Motor neuron (in vitro differentiated cells): ENCODE results near the gene NTPCR. TPM values are rescaled to one million over a fixed set of nuclear protein-coding genes. Genes with fewer than 3 reads are reported as not detected.
"Not testable (repeated sequence)": the region's sequence is repeated elsewhere in the genome, so short reads cannot be mapped to it uniquely, and the experiment has no call there.

Experiments used
- ATAC-seq, 8 experiments: fragments of 200-7000 bp; cut with Tn5 transposase; replicated peaks in 6 of 8; 2 replicates each; pipeline ENCODE4 v1.8.0; 2021; ENCODE audit warnings: mild to moderate bottlenecking in 8 of 8, moderate library complexity in 8 of 8
- H3K27ac ChIP-seq, 2 donors: fragments of 250-450 bp; sonication (Bioruptor Pico); 2 replicates each; pipeline ENCODE4 v1.9.0; 2021; ENCODE audit warnings: antibody characterized with exemption in 2 of 2, mild to moderate bottlenecking in 2 of 2, moderate library complexity in 1 of 2
- H3K4me1 ChIP-seq, 2 donors: fragments of 250-450 bp; sonication (Bioruptor Pico); replicated peaks in 1 of 2; 2 replicates each; pipeline ENCODE4 v1.6.1; 2021; ENCODE audit warnings: antibody characterized with exemption in 2 of 2, mild to moderate bottlenecking in 2 of 2, moderate library complexity in 1 of 2
- H3K4me3 ChIP-seq, 5 donors: fragments of 250-450 bp; sonication (Bioruptor Pico); 2 replicates each; pipeline ENCODE4 v1.9.0; 2021; ENCODE audit warnings: antibody characterized with exemption in 5 of 5, mild to moderate bottlenecking in 5 of 5, moderate library complexity in 4 of 5
- WGBS, 10 experiments: fragments of 450-650 bp; shearing (Covaris generic); methylation state at CpG; one replicate each; pipeline ENCODE4 v1.0.0; 2022; 5-methylcytosine and 5-hydroxymethylcytosine counted together
- in situ Hi-C, 9 experiments: fragments of 400-800 bp; cut with MboI; loops; one replicate each; pipeline ENCODE4 v1.15.0; 2021; ENCODE audit warnings: low sequenced_read_pairs in 9 of 9, low pct_unique_long_range_greater_than_20kb in 2 of 9; ENCODE audit not compliant: unreplicated experiment in 9 of 9
- total RNA-seq, 8 experiments: library from RNA; unstranded; fragments of 300-600 nt; gene quantifications; 2 replicates each; pipeline versions ENCODE4 v1.2.3 to v1.2.4, GENCODE V29; 2022

Gene NTPCR
- total RNA-seq, 8 experiments from 2014 or later = 37.7 to 81.4 (median 50.7) TPM

- in situ Hi-C loops = no loop called here
- WGBS, 10 experiments = 74 to 100% (median 92%) methylated on average over 1 to 3 of the region's 3 CpGs; no CpG with 5 or more reads in 2 of the 10 experiments
- ATAC-seq = no peak
- no peak overlapping the region for H3K27ac ChIP-seq
- no peak overlapping the region for H3K4me3 ChIP-seq
- no peaks in the 10 kb centered on the region for H3K4me1 ChIP-seq
Measured at GRCh38 chr1:232993555-232993954, 43.1 kb downstream of the NTPCR start.

- in situ Hi-C loops = no loop called here
- Histone ChIP-seq H3K4me1 (no peaks in the 10 kb centered on the region), H3K27ac (no peak overlapping the region), H3K4me3 (no peak overlapping the region)
- no peak for ATAC-seq
- WGBS, 10 experiments = 83 to 100% (median 96%) methylated on average over 1 to 2 of the region's 2 CpGs; no CpG with 5 or more reads in 2 of the 10 experiments
Measured at GRCh38 chr1:232995189-232995588, 44.8 kb downstream of the NTPCR start.

- in situ Hi-C loops = no loop called here
- Histone ChIP-seq H3K4me1 (no peaks in the 10 kb centered on the region), H3K27ac (no peak overlapping the region), H3K4me3 (no peak overlapping the region)
- ATAC-seq = no peak
- 80% methylated on average over 1 of the region's 2 CpGs; no CpG with 5 or more reads in 9 of the 10 experiments for WGBS, 10 experiments
Measured at GRCh38 chr1:232996143-232996542, 45.7 kb downstream of the NTPCR start.

- no peak overlapping the region for H3K4me3 ChIP-seq
- H3K27ac ChIP-seq = no peak overlapping the region
- ATAC-seq = no peak
- H3K4me1 ChIP-seq = no peaks in the 10 kb centered on the region
- in situ Hi-C loops = no loop called here
- 89 to 96% (median 91%) methylated on average over 4 to 15 of the region's 15 CpGs; no CpG with 5 or more reads in 4 of the 10 experiments for WGBS, 10 experiments
Measured at GRCh38 chr1:232998138-232998537, 47.7 kb downstream of the NTPCR start.

GRCh38 chr1:232998646-232999045, 48.2 kb downstream of the NTPCR start:
- Histone ChIP-seq H3K4me3 (no peak overlapping the region), H3K27ac (no peak overlapping the region), H3K4me1 (no peaks in the 10 kb centered on the region)
- WGBS, 10 experiments = 0 to 100% (median 75%) methylated on average over 1 to 3 of the region's 3 CpGs; no CpG with 5 or more reads in 1 of the 10 experiments
- in situ Hi-C loops = no loop called here
- ATAC-seq = no peak

- in situ Hi-C loops = no loop called here
- 87 to 100% (median 97%) methylated on average over 1 to 15 of the region's 16 CpGs; no CpG with 5 or more reads in 4 of the 10 experiments for WGBS, 10 experiments
- Histone ChIP-seq H3K27ac (no peak overlapping the region), H3K4me3 (no peak overlapping the region), H3K4me1 (peaks cover 0 to 2% of the 10 kb centered on the region in 2 donors)
- ATAC-seq = no peak
Measured at GRCh38 chr1:232999956-233000625, 49.7 kb downstream of the NTPCR start.

GRCh38 chr1:233003638-233004037, 53.2 kb downstream of the NTPCR start:
- H3K27ac ChIP-seq, in situ Hi-C loops, H3K4me1 ChIP-seq, ATAC-seq, H3K4me3 ChIP-seq: not testable (repeated sequence)
- WGBS, 10 experiments = 80 to 100% (median 95%) methylated on average over 2 of the region's 5 CpGs; no CpG with 5 or more reads in 6 of the 10 experiments

GRCh38 chr1:233004451-233004850, 54.0 kb downstream of the NTPCR start:
- no peak overlapping the region for H3K27ac ChIP-seq
- WGBS, 10 experiments = 70 to 100% (median 90%) methylated on average over 2 to 8 of the region's 9 CpGs; no CpG with 5 or more reads in 2 of the 10 experiments
- peak in 1 of 8 experiments; percentile 34 for ATAC-seq
- peaks cover 2% of the 10 kb centered on the region in 2 donors for H3K4me1 ChIP-seq
- in situ Hi-C loops = no loop called here
- no peak overlapping the region for H3K4me3 ChIP-seq

GRCh38 chr1:233005156-233005555, 54.7 kb downstream of the NTPCR start:
- Histone ChIP-seq H3K27ac (no peak overlapping the region), H3K4me1 (peaks cover 2% of the 10 kb centered on the region in 2 donors), H3K4me3 (no peak overlapping the region)
- ATAC-seq = peak in 2 of 8 experiments; percentile 31 to 85
- in situ Hi-C loops = no loop called here
- 65 to 90% (median 78%) methylated on average over 2 to 4 of the region's 5 CpGs; no CpG with 5 or more reads in 6 of the 10 experiments for WGBS, 10 experiments

GRCh38 chr1:233005703-233006102, 55.3 kb downstream of the NTPCR start:
- ATAC-seq = peak in 4 of 8 experiments; percentile 19 to 85 (median 34)
- Histone ChIP-seq H3K27ac (no peak overlapping the region), H3K4me3 (no peak overlapping the region), H3K4me1 (peaks cover 2% of the 10 kb centered on the region in 2 donors)
- in situ Hi-C loops = no loop called here
- 43 to 100% (median 95%) methylated on average over 1 to 8 of the region's 8 CpGs; no CpG with 5 or more reads in 2 of the 10 experiments for WGBS, 10 experiments

GRCh38 chr1:233006108-233006507, 55.7 kb downstream of the NTPCR start:
- peak in 1 of 8 experiments; percentile 7 for ATAC-seq
- in situ Hi-C loops = no loop called here
- Histone ChIP-seq H3K4me1 (peaks cover 2% of the 10 kb centered on the region in 2 donors), H3K27ac (no peak overlapping the region), H3K4me3 (no peak overlapping the region)
- whole genome bisulfite sequencing, 10 experiments = 79 to 96% (median 88%) methylated on average over 1 to 6 of the region's 6 CpGs; no CpG with 5 or more reads in 5 of the 10 experiments

GRCh38 chr1:233006541-233006973, 56.1 kb downstream of the NTPCR start:
- in situ Hi-C loops = no loop called here
- no peak overlapping the region for H3K27ac ChIP-seq
- 81 to 97% (median 93%) methylated on average over 2 to 3 of the region's 3 CpGs; no CpG with 5 or more reads in 5 of the 10 experiments for WGBS, 10 experiments
- peak in 2 of 8 experiments; percentile 8 to 30 for ATAC-seq
- H3K4me3 ChIP-seq = no peak overlapping the region
- peaks cover 2% of the 10 kb centered on the region in 2 donors for H3K4me1 ChIP-seq

- ATAC-seq = no peak
- WGBS, 10 experiments = 31 to 94% (median 75%) methylated on average over 1 to 3 of the region's 3 CpGs; no CpG with 5 or more reads in 1 of the 10 experiments
- Histone ChIP-seq H3K4me3 (no peak overlapping the region), H3K4me1 (peaks cover 0 to 2% of the 10 kb centered on the region in 2 donors), H3K27ac (no peak overlapping the region)
- in situ Hi-C loops = no loop called here
Measured at GRCh38 chr1:233010146-233010545, 59.7 kb downstream of the NTPCR start.
